MM.1S (cell line): Measurements from ENCODE around the gene ZFPM1.

Source experiments
- DNase-seq: peaks from one replicate; pipeline ENCODE4 v3.0.0-alpha.2; 2015
- H2AFZ ChIP-seq: fragments of 300-600 bp; sonication (generic); 2 replicates; pipeline ENCODE4 v1.6.0; 2016; ENCODE audit warnings: antibody characterized with exemption, low read length
- H3F3A ChIP-seq: fragments of 300-600 bp; sonication (generic); 2 replicates; pipeline ENCODE4 v1.6.1; 2016; ENCODE audit warnings: mild to moderate bottlenecking, antibody characterized with exemption, low read length, moderate library complexity, mixed read lengths; ENCODE audit not compliant: insufficient read depth
- H3K27ac ChIP-seq: fragments of 300-600 bp; sonication (generic); 2 replicates; pipeline ENCODE4 v1.5.1; 2016; ENCODE audit warnings: mild to moderate bottlenecking, low read length
- H3K27me3 ChIP-seq: fragments of 300-600 bp; sonication (generic); replicated peaks from 2 replicates; pipeline ENCODE4 v1.6.0; 2016; ENCODE audit warnings: low read length; ENCODE audit not compliant: insufficient read depth
- H3K36me3 ChIP-seq: fragments of 300-600 bp; sonication (generic); replicated peaks from 2 replicates; pipeline ENCODE4 v1.6.1; 2016; ENCODE audit warnings: mild to moderate bottlenecking, low read length, mixed read lengths; ENCODE audit not compliant: insufficient read depth
- H3K4me1 ChIP-seq: fragments of 300-600 bp; sonication (generic); 2 replicates; pipeline ENCODE4 v1.6.1; 2016; ENCODE audit warnings: low read length, mixed read lengths
- H3K4me2 ChIP-seq: fragments of 300-600 bp; sonication (generic); 2 replicates; pipeline ENCODE4 v1.6.0; 2016; ENCODE audit warnings: low read depth, low read length
- H3K4me3 ChIP-seq: fragments of 300-600 bp; sonication (generic); 2 replicates; pipeline ENCODE4 v1.5.1; 2016; ENCODE audit warnings: low read length, mixed read lengths
- H3K79me2 ChIP-seq: fragments of 300-600 bp; sonication (generic); 2 replicates; pipeline ENCODE4 v1.6.1; 2016; ENCODE audit warnings: mixed run types, low read length, mixed read lengths
- H3K9ac ChIP-seq: fragments of 300-600 bp; sonication (generic); 2 replicates; pipeline ENCODE4 v1.6.1; 2016; ENCODE audit warnings: low read length, mixed read lengths
- H3K9me2 ChIP-seq: fragments of 300-600 bp; sonication (generic); replicated peaks from 2 replicates; pipeline ENCODE4 v1.6.1; 2016; ENCODE audit warnings: mild to moderate bottlenecking, low read length, mixed read lengths; ENCODE audit not compliant: insufficient read depth
- H3K9me3 ChIP-seq: fragments of 300-600 bp; sonication (generic); replicated peaks from 2 replicates; pipeline ENCODE4 v1.6.1; 2016; ENCODE audit warnings: mild to moderate bottlenecking, low read length, mixed read lengths; ENCODE audit not compliant: insufficient read depth
- H4K20me1 ChIP-seq: fragments of 300-600 bp; sonication (generic); 2 replicates; pipeline ENCODE4 v1.6.1; 2016; ENCODE audit warnings: mild to moderate bottlenecking, low read length, moderate library complexity, mixed read lengths; ENCODE audit not compliant: insufficient read depth
- CTCF ChIP-seq: fragments of 300-600 bp; sonication (generic); IDR thresholded peaks from 2 replicates; pipeline ENCODE4 v1.5.1; 2016; ENCODE audit warnings: antibody characterized with exemption, low read length, mixed read lengths
- EZH2 ChIP-seq: fragments of 300-600 bp; sonication (generic); optimal IDR thresholded peaks from 2 replicates; pipeline ENCODE3; 2017; ENCODE audit warnings: low read depth, mild to moderate bottlenecking, antibody characterized with exemption, low read length, mixed read lengths
- EZH2phosphoT487 ChIP-seq: fragments of 300-600 bp; sonication (generic); IDR thresholded peaks from 2 replicates; pipeline ENCODE4 v1.6.1; 2018; ENCODE audit warnings: antibody characterized with exemption, low read length

ZFPM1 gene

GRCh38 chr16:88491560-88492310 lies 38.7 kb downstream of the ZFPM1 start:
- H3K27ac ChIP-seq, result no peak overlapping the region
- no peaks in the 10 kb centered on the region for H3K36me3 ChIP-seq
- no peaks in the 10 kb centered on the region for H3K9me3 ChIP-seq
- H3K4me2 ChIP-seq, result no peak overlapping the region
- H2AFZ ChIP-seq, result no peak overlapping the region
- no peaks in the 10 kb centered on the region for H3K4me1 ChIP-seq
- no peaks in the 10 kb centered on the region for H3K9me2 ChIP-seq
- TF ChIP-seq EZH2phosphoT487 (no peak), EZH2 (no peak), CTCF (no peak)
- H3F3A ChIP-seq, result no peaks in the 10 kb centered on the region
- H3K79me2 ChIP-seq, result no peaks in the 10 kb centered on the region
- no peak overlapping the region for H3K4me3 ChIP-seq
- H4K20me1 ChIP-seq, result no peaks in the 10 kb centered on the region
- no peak overlapping the region for H3K9ac ChIP-seq
- H3K27me3 ChIP-seq, result no peaks in the 10 kb centered on the region
- DNase-seq, result no peak

- no peak overlapping the region for H3K27ac ChIP-seq
- no peaks in the 10 kb centered on the region for H3K9me2 ChIP-seq
- DNase-seq, result no peak
- no peaks in the 10 kb centered on the region for H3K36me3 ChIP-seq
- no peaks in the 10 kb centered on the region for H3K9me3 ChIP-seq
- no peak overlapping the region for H3K4me3 ChIP-seq
- no peaks in the 10 kb centered on the region for H3K4me1 ChIP-seq
- no peaks in the 10 kb centered on the region for H3F3A ChIP-seq
- no peak overlapping the region for H3K9ac ChIP-seq
- no peaks in the 10 kb centered on the region for H4K20me1 ChIP-seq
- H3K27me3 ChIP-seq, result no peaks in the 10 kb centered on the region
- no peak for TF ChIP-seq CTCF
- TF ChIP-seq EZH2phosphoT487, result no peak
- TF ChIP-seq EZH2, result no peak
- H2AFZ ChIP-seq, result no peak overlapping the region
- H3K4me2 ChIP-seq, result no peak overlapping the region
- no peaks in the 10 kb centered on the region for H3K79me2 ChIP-seq
Observed at GRCh38 chr16:88493879-88494278, 40.8 kb downstream of the ZFPM1 start.

- no peaks in the 10 kb centered on the region for H3K4me1 ChIP-seq
- H3K4me3 ChIP-seq, result no peak overlapping the region
- no peaks in the 10 kb centered on the region for H3F3A ChIP-seq
- no peak for DNase-seq
- H3K79me2 ChIP-seq, result no peaks in the 10 kb centered on the region
- H3K9ac ChIP-seq, result no peak overlapping the region
- no peaks in the 10 kb centered on the region for H3K9me3 ChIP-seq
- H3K27me3 ChIP-seq, result no peaks in the 10 kb centered on the region
- no peak overlapping the region for H3K27ac ChIP-seq
- no peak overlapping the region for H2AFZ ChIP-seq
- H4K20me1 ChIP-seq, result no peaks in the 10 kb centered on the region
- no peaks in the 10 kb centered on the region for H3K9me2 ChIP-seq
- no peaks in the 10 kb centered on the region for H3K36me3 ChIP-seq
- TF ChIP-seq EZH2phosphoT487 (no peak), CTCF (no peak), EZH2 (no peak)
- H3K4me2 ChIP-seq, result no peak overlapping the region
Observed at GRCh38 chr16:88494335-88495154, 41.5 kb downstream of the ZFPM1 start.
